ENCODE data around the gene ZFPL1.

DNA sequence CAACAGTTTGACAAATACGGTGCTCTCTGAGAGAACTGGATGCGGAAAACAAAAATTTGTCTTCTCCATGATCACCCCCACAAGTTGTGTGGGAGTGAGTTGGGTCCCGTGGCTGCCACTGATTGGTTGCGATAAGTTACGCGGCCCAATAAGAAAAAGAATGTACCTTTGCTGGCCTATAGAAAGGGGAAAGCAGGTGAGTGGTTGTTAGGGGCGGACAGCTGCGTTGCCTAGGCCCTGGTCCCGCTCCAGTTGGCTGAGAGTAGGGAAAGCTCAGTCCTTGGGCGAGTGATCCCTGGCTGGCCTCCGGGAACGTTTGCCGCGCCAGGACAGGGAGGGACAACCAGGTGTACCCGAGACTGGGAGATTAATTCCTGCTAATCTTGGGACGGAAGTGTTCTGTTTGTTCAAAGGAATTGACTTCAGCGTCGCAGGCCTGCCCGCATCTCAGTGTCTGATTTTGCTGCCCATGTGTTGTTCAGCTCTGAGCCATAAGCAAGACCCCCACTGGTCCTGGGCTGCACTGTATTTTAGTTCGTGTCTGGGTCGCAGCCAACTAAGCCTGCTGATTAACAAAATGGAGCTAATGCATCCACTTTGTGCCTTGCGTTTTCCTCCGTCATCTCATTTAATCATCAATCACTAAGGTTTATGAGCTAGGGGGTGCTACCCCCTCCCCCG, 51.1 kb downstream of the ZFPL1 start:
- TF ChIP-seq, protein P1, sequence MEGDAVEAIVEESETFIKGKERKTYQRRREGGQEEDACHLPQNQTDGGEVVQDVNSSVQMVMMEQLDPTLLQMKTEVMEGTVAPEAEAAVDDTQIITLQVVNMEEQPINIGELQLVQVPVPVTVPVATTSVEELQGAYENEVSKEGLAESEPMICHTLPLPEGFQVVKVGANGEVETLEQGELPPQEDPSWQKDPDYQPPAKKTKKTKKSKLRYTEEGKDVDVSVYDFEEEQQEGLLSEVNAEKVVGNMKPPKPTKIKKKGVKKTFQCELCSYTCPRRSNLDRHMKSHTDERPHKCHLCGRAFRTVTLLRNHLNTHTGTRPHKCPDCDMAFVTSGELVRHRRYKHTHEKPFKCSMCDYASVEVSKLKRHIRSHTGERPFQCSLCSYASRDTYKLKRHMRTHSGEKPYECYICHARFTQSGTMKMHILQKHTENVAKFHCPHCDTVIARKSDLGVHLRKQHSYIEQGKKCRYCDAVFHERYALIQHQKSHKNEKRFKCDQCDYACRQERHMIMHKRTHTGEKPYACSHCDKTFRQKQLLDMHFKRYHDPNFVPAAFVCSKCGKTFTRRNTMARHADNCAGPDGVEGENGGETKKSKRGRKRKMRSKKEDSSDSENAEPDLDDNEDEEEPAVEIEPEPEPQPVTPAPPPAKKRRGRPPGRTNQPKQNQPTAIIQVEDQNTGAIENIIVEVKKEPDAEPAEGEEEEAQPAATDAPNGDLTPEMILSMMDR (IDR thresholded peaks at IDR 0.05): no peak
- TF ChIP-seq POLR2A (IDR thresholded peaks at IDR 0.05): peak in 1 of 2 donors; percentile 79
